Colonic mucosa (tissue), 4 donors: Measurements from ENCODE around the gene HGS. TPM values are rescaled to one million over a fixed set of nuclear protein-coding genes. Genes with fewer than 3 reads are reported as not detected.
A peak's percentile ranks its signal among the peaks of the same experiment; 100 is the strongest.

Source experiments
- DNase-seq: peaks from one replicate; pipeline ENCODE4 v3.0.0-alpha.2; 2020
- H3K27ac ChIP-seq: fragments of 200-600 bp; one replicate; pipeline ENCODE4 v1.8.0; 2021
- H3K27me3 ChIP-seq: fragments of 200-600 bp; one replicate; pipeline ENCODE4 v1.8.0; 2021
- H3K36me3 ChIP-seq: fragments of 200-600 bp; one replicate; pipeline ENCODE4 v1.8.0; 2021
- H3K4me1 ChIP-seq: fragments of 200-600 bp; one replicate; pipeline ENCODE4 v1.8.0; 2021; ENCODE audit warnings: mild to moderate bottlenecking
- H3K4me3 ChIP-seq: fragments of 200-600 bp; one replicate; pipeline ENCODE4 v1.8.0; 2021
- H3K9ac ChIP-seq, 2 donors: one replicate each; pipeline ENCODE4 v1.7.0; 2013; ENCODE audit warnings: control low read depth in 2 of 2, low read depth in 2 of 2, low read length in 2 of 2
- H3K9me3 ChIP-seq: fragments of 200-600 bp; one replicate; pipeline ENCODE4 v1.8.0; 2021
- CTCF ChIP-seq: fragments of 200-600 bp; IDR thresholded peaks from one replicate; pipeline ENCODE4 v1.8.0; 2022; ENCODE audit warnings: antibody characterized with exemption, mild to moderate bottlenecking
- intact Hi-C: fragments of 100-400 bp; cut with DNase I; formaldehyde crosslinking; loops from one replicate; pipeline ENCODE4 v1.14.1; 2022
- total RNA-seq, 2 donors: library from RNA; stranded (reverse); fragmentation: NEBNext Ultra II Directional in 1 of 2; extraction: Animal tissue kit (Norgen Biotek cat#: 25700) in 1 of 2; gene quantifications; one replicate each; pipeline ENCODE4 v1.2.1, GENCODE V29; 2021
- donor health status: healthy.
- donor health status: DM: no; HTN: no; CAD: no.
- donor health status: DM: no; HTN: no; CAD: no.

HGS gene
- total RNA-seq, 2 donors from 2014 or later = 75.2 to 131 TPM

- H3K36me3 ChIP-seq = peaks cover 6% of the 10 kb centered on the region
- H3K9me3 ChIP-seq = no peaks in the 10 kb centered on the region
- intact Hi-C loops = no loop called here
- DNase-seq = no peak
- no peaks in the 10 kb centered on the region for H3K27me3 ChIP-seq
- TF ChIP-seq CTCF = no peak
- no peak overlapping the region for H3K27ac ChIP-seq
- no peak overlapping the region for H3K9ac ChIP-seq
- H3K4me1 ChIP-seq = peaks cover 3% of the 10 kb centered on the region
- H3K4me3 ChIP-seq = no peak overlapping the region
Observed at GRCh38 chr17:81696218-81696941, 12.6 kb downstream of the HGS start.

GRCh38 chr17:81697261-81698044 lies 13.6 kb downstream of the HGS start:
- no peak overlapping the region for H3K27ac ChIP-seq
- H3K27me3 ChIP-seq = no peaks in the 10 kb centered on the region
- no peak for TF ChIP-seq CTCF
- peaks cover 6% of the 10 kb centered on the region for H3K36me3 ChIP-seq
- no peak overlapping the region for H3K4me3 ChIP-seq
- no peaks in the 10 kb centered on the region for H3K9me3 ChIP-seq
- peaks cover 11% of the 10 kb centered on the region for H3K4me1 ChIP-seq
- DNase-seq = no peak
- intact Hi-C loops = no loop called here
- H3K9ac ChIP-seq = no peak overlapping the region

GRCh38 chr17:81700353-81701287 lies 16.8 kb downstream of the HGS start:
- Histone ChIP-seq H3K9ac (peak overlapping the region in 1 of 2 donors; percentile 96), H3K27me3 (no peaks in the 10 kb centered on the region), H3K36me3 (no peaks in the 10 kb centered on the region), H3K4me1 (peaks cover 20% of the 10 kb centered on the region), H3K4me3 (no peak overlapping the region), H3K27ac (no peak overlapping the region), H3K9me3 (no peaks in the 10 kb centered on the region)
- DNase-seq = no peak
- no peak for TF ChIP-seq CTCF
- intact Hi-C loops = no loop called here

GRCh38 chr17:81701288-81702071 lies 17.7 kb downstream of the HGS start:
- Histone ChIP-seq H3K36me3 (no peaks in the 10 kb centered on the region), H3K9me3 (no peaks in the 10 kb centered on the region), H3K4me3 (peak overlapping the region; percentile 83), H3K27me3 (no peaks in the 10 kb centered on the region), H3K4me1 (peaks cover 20% of the 10 kb centered on the region), H3K9ac (peak overlapping the region in 1 of 2 donors; percentile 96), H3K27ac (no peak overlapping the region)
- no peak for DNase-seq
- intact Hi-C loops = no loop called here
- TF ChIP-seq CTCF = no peak
